HK-2 (cell line): ENCODE measurements around the gene NPVF.

ENCODE experiments used
- DNase-seq: peaks from one replicate; pipeline ENCODE4 v3.0.0-alpha.2; 2018; ENCODE audit not compliant: unreplicated experiment

Gene NPVF, protein sequence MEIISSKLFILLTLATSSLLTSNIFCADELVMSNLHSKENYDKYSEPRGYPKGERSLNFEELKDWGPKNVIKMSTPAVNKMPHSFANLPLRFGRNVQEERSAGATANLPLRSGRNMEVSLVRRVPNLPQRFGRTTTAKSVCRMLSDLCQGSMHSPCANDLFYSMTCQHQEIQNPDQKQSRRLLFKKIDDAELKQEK

DNA sequence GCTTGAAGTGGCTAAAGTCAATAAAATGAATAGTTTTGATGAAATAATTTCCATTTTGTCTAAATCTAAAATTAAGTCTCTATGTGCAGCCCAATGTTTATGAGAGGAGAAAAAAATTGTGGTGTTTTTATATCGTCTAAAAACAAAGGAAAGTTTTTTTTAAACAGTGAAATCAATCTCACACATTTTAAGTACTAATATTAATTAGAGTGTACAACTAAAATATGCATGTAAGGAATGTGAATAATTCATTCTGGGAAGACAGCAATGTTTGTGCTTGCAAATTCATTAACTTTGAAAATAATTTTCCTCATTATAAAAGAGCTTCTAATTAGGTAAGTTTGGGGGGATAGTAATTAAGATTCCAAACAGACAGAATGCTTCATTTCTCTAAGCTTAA is at the start of gene NPVF:
NPVF (minus strand) TSS at position 101 of the 400 bp plus-strand sequence; CDS start at position 54, 47 bp downstream.
- no peak for DNase-seq

DNA sequence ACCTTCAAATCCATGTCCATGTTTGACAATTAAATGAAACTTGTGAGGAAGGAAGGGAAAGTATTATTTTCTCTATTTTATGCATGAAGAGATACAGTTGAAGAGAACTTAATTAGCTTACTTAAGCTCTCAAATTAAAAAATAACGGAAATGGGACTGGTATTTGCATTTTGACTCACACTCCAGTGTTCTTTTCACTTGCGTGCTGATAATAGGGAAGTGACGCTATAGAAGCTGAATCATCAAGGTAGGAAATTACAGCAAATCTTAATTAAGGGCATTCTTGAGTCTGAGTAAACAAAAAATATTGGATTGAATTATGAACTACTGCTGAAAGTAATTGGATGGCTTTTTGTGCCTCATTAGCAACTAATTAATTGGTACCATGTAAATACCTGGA is 44.0 kb upstream of the NPVF start:
- DNase-seq, result no peak

DNA sequence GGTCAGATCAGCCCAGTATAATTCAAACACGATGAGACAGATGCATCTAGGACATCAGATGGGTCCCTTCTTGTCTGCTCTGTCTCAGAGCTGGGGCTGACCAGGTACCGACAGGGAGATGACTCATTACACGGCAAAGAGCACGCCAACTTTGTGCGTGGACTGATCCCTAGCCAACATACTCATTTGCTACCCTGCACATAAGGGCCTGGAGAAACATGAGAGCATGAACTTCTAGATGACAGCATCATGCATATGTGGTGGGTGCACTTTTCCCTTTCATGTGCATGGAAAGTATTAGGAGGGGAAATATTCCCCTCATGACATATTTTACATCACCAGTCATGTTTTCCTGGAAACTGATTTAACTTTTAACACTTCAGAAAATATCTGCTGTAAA is 35.1 kb upstream of the NPVF start:
- DNase-seq, result no peak

DNA sequence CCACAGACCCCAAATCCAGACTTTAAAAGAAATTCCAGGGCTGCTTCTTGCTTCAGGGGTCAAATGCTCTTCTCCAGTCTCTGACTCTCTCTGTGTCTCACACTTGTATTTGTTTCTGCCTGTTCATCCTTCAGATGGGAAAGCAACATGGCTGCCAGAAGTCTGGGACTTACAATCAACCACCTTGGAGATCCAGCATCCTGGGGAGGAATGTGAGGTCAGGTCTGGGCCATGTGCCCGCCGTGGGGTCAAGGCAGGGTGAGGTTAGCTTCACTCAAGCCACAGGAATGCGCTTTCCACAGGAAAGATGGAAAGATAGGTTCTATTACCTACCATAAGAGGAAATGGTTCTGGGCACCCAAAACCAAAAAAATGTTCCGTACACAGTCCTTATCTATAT is 34.3 kb upstream of the NPVF start:
- DNase-seq, result peak; percentile 66

DNA sequence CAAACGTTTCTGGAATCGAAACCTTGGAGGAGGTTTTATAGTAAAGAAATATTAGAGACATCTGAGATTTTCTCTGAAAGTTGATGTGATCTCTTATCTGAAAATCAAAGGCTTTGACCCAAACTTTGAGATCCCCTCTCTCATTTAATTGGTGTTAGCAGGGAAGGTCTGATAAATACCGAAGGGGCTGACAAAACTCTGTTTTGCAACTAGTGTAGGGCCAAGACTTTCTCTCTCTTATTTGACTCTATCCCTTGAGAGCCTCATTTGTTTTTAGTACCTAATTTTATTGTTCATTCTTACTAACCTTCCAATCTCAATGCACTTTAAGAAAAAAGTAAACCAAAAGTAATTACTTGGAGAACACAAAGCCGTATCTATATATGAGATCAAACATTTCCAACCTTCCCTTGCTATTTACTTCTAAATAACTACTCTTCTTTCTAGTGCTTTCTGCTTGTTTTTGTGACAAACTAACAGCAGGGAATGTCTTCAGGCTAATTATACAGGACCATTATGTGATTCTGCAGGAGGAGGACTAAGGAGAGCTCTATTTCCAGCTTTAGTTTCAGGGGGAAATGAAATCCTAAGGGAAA is 33.4 kb upstream of the NPVF start:
- no peak for DNase-seq

DNA sequence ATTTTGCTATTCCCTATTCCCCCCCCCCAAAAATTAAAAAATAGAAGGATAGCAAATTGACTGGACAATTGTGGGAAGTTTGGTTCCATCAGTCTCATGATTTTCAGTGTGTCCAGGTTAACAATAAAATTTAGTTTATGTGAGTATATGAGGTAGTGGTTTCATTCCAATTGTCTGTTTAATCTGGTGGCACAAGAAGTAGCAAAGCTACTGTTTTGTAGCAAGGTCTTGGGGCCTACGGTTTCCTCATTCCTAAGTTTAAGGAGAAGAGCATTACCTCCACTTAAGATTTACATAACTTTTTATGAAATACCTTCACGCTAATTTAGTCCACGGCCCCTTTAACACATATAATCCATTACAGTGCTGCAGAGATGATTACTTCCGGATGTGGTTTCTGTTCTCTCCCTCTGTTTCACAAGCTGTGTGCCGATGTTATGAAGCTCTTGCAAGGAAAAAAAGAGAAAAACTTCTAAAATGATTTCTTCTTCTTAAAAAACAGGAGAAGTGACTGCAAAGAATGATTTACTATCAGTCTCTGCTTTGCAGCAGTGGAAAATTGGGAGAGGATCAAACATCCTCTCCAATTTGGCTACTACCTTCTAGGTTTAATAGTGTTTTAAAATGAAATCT is 32.7 kb upstream of the NPVF start:
- no peak for DNase-seq

DNA sequence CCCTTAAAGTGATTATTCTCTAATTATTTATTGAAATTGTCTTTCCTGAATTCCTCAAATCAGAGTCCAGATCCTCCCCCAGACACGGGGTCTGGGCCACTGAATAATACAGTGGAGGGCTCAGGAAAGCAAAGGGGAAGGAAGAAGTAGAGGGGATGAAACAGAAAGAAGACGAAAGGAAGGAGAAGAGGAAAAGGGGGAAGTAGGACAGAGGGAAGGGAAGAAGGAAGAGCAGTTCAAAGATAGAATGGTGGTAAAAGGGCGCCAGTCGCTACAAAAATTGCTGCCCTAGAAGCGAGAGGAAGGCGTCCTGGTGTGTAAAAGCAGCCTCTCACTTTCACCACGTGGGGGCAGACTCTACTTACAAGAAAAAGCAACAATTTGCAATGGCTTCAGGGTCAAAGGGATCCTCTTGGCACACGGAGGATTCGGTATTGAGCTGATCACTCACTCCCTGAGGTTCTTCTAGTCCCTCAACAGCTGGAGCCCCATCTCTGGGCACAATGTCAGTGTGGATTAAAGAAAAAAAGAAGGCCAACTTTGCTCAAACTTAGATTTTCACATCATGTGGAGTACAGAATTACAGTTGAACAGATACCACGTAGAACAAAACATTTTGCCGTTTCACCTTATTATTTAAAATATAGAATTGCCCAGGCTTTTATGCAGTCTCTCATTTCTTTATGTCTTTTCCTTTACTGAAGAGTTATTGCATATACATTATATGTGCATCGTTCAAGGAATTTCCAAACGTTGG is 31.4 kb upstream of the NPVF start:
- peak; percentile 57 for DNase-seq

DNA sequence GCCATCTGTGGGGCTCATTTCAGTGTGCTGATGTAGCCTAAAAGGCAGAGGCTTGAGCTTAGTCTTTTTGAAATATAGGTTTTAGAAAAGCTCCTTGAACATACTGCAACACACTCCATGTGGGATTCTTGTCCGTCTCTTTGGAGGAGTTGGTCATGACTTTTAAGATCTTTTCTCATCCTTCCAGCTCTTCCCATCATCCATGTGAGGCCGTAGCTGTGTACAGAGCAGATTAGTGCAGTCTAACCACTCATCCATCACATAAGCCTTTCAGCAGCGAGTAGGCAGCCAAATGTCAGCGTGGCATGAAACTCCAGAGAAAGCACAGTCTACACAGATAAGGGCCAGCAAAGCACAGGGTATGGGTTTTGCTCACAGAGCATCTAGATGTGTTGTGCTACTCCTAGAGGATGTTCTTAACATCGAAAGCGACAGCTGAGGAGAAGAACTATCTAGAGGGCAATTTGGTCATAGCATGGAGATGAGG is 28.1 kb upstream of the NPVF start:
- DNase-seq, result no peak

DNA sequence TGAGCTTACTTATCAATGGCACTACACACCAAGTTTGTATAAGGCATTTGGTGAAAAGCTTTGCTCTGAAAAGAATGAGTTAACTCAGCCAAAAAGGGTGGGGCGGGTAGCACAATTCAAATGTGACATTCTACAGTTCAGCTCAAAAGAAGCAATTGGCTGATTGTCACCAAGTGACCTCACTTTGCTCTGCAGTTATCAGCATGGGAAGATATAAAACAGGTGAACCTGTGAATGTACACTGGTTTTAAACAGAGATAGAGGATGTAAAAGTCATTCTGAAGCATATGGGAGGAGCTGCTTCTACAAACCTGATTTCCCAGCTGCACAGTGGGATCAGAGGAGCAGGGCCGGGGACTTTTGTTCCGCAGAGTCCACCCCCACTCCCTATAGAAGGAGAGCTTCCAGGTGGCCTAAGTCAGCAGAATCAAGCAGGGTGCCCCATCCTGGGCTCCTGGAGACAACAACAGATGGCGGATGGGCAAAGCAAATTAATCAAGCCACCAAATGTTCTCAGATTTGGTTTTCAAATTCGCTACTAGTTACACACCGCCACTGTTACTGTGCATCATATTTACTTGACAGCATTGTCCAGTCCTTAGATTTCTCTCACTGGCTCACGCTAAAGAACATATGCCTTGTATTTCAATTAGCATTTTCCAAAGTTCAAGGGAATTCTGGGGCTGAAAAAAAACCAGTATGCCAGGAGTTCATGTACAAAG is 27.5 kb upstream of the NPVF start:
- DNase-seq, result no peak

DNA sequence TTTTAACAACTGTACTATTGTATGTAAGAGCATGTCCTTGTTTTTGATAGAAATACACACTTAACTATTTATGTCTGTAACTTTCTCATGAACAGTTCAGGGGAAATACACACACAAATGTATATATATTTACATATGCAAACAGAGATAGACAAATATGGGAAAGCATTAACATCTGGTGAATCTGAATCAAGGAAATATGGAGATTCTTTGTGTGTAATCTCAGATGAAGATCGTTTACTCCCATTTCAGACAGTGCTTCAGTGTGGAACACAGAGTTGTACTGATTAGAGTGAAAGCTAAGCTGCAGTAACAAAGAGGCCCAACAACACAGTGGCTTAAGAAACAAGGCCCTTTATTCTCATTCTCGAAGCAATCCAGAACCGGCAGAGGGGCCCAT is 26.3 kb upstream of the NPVF start:
- DNase-seq, result no peak

DNA sequence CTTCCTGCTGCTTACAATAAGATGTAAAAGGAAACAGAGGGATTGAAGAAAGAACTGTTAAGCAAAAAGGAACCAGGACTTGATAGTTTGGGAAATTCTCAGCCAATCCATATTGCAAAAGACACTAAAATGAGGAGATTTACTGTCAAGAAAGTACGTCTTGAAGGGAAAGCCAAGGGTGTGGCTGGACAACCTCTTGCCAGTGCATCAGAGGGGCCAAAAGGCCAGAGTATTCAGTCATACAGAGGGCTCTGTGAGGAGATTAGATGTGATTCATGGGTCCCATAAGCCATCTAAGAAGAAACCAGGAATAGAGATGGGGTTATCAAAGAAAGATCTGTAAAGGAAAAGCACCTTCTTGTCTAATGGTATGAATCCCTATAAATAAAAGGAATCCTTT is 25.4 kb upstream of the NPVF start:
- DNase-seq, result no peak

DNA sequence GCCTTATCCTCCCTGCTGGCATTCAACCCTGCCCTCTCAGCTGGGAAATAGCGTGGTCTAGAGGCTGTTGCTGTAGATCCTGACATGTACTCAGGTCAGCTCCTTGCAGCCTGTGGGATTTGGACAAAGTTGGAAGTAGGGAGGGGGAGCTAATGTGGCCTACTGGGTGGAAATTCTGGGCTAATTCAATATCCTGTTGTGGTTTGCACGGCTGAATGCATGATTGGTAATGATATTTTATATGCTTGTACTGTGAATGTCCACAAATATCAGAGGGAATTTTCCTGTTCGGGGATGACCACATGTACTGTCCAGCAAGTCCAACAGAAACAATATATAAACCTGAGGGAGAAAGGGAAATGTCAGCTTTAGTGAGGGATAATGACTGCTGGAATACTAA is 22.1 kb upstream of the NPVF start:
- no peak for DNase-seq

DNA sequence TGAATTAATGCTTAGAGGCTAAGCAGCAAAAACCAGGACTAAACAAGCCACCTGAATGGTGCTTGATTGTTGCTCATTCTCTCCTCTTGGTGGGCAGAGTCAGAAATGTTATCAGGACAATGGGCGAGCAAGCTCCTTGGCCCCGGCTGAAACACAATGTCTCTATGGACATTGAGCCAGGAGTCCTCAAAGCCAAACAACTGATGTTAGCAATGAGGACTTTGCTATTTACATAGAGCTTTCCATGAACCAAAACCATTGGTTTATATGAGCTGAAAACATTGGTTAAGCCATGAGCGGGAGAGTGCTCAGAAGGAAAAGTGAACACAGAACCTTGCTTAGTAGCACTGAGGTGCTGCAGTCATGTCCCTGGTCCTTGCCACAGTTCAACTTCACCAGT is 21.5 kb upstream of the NPVF start:
- no peak for DNase-seq

DNA sequence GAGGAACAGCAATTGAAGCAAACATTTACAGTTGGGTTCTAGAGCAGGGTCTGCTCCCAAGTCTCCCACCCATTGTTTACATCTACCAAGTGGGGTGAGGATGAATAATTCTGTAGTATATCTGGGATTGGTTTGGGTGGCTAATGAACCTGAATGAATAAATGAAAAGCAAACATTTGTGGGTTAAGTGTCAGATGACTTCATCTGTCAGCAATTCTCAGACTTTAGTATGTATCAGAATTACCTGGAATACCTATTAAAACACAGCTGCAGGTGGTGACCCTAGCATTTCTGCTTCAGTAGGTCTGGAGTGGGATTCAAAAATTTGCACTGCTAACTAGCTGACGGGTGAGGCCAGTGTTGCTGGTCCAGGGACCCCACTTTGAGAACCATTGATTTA is 18.0 kb upstream of the NPVF start:
- DNase-seq, result no peak

DNA sequence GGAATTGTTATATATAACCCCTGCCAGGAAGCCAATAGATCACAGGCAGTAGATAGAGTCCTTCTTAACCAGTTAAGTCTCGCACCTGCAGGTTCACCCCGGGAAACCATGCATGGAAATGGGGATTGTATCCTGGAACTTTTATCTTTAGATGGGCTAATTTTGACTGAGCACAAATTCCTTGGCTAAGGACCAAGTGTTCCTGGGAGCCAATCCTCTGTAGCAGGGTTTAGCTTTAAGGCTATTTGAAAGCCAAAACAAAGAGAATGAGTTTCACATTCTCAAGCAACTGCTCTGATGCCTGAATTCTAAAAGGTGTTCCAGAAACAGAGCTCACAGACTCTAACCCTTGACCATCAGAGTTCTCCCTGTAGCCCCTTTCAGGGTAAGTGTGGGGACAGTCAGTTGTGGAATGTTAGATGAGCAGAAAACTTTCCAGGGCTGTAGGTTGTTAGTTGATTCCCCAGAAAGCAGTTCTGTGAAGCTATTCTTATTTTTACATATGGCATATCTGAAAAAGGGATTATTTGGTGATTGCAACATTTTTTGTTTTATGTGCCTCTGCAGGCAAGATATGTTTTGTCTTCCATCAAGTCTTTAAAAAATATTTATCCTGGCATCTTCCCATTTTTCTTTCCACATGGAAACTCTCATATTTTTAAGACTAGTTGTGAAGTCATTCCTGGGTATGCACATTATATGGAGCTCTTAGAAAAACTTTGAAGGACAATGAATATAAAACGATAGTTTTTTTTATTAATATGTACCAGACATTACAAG is 16.2 kb upstream of the NPVF start:
- no peak for DNase-seq

DNA sequence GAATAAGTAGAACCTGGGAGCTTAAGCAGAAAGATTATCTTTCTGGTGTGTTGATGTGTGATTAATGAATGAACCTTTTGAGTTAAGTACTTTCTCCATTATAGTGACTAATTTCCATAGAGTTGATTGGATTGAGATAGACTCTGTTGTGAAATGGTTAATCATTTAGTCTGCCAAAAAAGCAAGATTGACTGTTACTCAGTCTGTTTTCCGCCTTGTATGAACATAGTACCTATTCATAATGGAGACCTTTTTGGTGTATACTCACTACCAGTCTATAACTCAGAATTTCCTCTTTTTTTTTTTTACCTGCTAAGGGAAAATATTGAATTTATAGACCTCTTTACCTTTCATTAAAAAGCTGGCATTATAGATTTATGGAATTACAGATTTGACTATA is 14.4 kb upstream of the NPVF start:
- no peak for DNase-seq

DNA sequence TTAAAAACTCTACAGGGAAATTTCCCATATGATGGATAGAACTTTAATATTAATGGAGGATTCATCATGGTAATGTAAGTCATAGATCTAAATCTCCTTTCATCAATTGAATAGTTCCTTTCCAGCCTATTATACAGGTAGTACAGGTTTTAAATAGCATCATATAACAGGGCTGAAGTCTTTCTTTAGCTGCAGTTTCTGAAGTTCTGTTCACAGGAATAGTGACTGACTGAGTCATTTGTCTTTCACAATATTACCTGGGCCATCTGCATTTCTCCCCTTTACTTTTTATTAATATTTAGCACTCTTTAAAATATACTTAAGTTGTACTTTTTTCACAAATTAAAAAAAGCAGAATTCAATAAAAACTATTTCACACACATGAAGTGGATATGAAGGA is 12.6 kb upstream of the NPVF start:
- DNase-seq, result no peak

DNA sequence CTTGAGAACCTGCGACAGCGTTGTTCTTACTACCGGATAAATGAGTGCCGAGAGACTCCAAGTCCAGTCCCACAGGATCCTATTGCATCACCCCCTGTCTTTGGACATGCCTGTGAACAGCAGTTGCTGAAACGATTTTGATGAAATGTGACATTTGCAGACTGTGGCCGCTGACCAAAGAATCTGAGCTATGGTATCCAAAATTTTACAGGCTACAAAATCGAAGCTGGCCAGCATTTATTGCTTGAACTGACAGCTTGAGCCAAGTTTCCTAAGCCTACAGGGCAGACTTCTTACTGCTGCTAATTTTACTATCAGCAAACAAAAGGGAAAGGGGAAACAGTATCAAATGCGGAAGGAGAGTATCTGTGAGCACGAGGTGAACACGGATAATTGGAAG is 12.1 kb upstream of the NPVF start:
- no peak for DNase-seq

DNA sequence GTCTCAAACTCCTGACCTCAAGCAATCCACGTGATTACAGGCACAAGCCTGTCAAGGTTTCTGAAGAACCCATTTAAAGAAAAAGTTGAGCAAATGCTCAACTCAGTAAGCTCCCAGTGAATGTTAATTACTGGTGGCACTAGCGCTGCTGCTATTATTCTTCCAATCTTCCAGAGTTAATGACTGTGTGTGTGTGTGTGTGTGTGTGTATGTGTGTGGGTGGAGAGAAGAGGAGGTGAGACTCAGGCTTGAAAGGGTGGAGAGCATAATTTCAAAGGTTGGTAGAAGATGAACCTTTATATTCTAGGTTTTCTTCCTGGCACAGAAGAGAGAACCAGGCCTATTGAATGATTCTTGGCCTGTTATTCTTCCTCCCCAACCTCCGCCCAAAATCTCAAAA is 11.6 kb upstream of the NPVF start:
- DNase-seq, result no peak

DNA sequence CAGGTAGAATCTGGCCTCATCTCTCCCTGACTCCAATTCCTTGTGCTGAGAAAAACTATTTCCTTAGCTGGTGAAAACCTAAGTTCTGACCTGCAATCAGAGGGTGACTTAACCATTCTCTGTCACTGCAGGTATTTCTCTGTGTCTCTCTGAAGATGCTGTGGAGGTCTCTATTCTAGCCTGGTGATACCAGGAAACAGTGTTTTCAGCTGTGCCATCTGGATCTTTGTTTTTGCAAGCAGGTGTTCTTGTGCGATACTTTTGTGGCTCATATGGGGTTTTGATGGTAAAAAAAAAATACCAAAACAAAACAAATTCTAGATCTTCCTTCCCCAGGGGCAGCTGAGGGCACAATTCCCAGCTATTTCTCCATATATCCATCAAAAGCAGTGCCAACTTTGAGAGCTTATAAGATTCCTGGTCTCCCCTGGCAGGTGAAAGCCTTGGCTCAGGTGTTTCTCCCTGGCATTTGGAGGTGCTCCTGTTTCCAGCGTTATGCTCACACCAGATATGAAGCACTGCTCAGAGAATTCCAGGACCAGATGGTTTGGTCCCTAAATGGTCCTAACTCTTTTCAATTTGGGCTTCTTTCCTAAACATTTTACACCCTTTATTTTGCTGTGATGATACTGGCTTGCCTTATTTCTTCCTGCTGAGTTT is 9.9 kb upstream of the NPVF start:
- no peak for DNase-seq

DNA sequence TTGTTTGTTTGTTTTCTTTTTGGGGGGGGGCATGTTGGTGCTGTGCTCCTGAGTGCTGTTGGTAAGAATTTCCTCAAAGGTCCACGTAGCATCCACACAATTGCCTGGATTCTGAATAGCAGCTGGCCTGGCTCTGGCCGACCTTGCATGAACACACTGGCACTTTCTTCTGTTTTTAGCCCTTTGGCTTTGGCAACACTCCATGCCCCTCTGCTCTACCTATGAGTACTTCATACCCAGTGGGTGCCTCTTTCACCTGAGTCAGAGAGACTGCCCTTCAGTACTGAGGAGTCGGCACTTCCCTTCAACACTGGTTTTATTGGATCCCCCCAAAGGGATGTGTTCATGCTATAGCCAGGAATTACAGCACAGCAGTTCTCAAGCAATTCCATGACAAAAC is 7.2 kb upstream of the NPVF start:
- DNase-seq, result no peak
